GM12878 (cell line): Measurements from ENCODE around the gene LAMA2. TPM values are rescaled to one million over a fixed set of nuclear protein-coding genes. Genes with fewer than 3 reads are reported as not detected.

Source experiments
- BRCA1 ChIP-seq: IDR thresholded peaks from 2 replicates; pipeline ENCODE4 v1.6.1; 2011; ENCODE audit warnings: low read depth, low read length, improper control_type of control experiment
- HCFC1 ChIP-seq: fragments of 150-350 bp; IDR thresholded peaks from 2 replicates; pipeline ENCODE4 v1.6.1; 2014; ENCODE audit warnings: low read length
- NFIC ChIP-seq: IDR thresholded peaks from 2 replicates; pipeline ENCODE4 v1.6.1; 2012; ENCODE audit warnings: low read depth, mild to moderate bottlenecking, inconsistent platforms, low read length, moderate library complexity
- NKRF ChIP-seq: fragments of 450-650 bp; conservative IDR thresholded peaks from 2 replicates; pipeline ENCODE4 v1.6.1; 2017; ENCODE audit warnings: mild to moderate bottlenecking, moderate library complexity
- PAX5 ChIP-seq: IDR thresholded peaks from 2 replicates; pipeline ENCODE4 v1.6.1; 2011; ENCODE audit warnings: low read depth, low read length, borderline replicate concordance
- PML ChIP-seq: IDR thresholded peaks from 2 replicates; pipeline ENCODE4 v1.6.1; 2012; ENCODE audit warnings: low read length, inconsistent platforms
- RAD51 ChIP-seq: fragments of 450-650 bp; IDR thresholded peaks from 2 replicates; pipeline ENCODE4 v1.6.1; 2016; ENCODE audit warnings: moderate library complexity, mild to moderate bottlenecking, inconsistent platforms
- TBL1XR1 ChIP-seq: IDR thresholded peaks from 2 replicates; pipeline ENCODE4 v1.6.1; 2012; ENCODE audit warnings: low read depth, low read length, improper control_type of control experiment
- USF2 ChIP-seq: IDR thresholded peaks from 2 replicates; pipeline ENCODE4 v1.6.1; 2011; ENCODE audit warnings: low read depth, low read length, improper control_type of control experiment, borderline replicate concordance
- ZBTB11 ChIP-seq: fragments of 450-650 bp; formaldehyde crosslinking; IDR thresholded peaks from 2 replicates; pipeline ENCODE4 v1.5.0; 2022; ENCODE audit warnings: mild to moderate bottlenecking, missing genetic modification characterization
- polyA plus RNA-seq, 11 experiments: library from polyadenylated mRNA; depleted of rRNA in 4 of 11; unstranded in 6 of 11; stranded (reverse) in 5 of 11; fragments of >200 nt; fragmentation: Nextera tagmentation in 4 of 11; fragmentation: Illumina TruSeq in 1 of 11; extraction: Ambion mirVana in 4 of 11; extraction: Trizol in 1 of 11; gene quantifications; 1 replicate in 1 of 11; 2 replicates in 10 of 11; pipeline versions ENCODE4 v1.2.1 to v1.2.3, GENCODE V29; 2011 to 2016; ENCODE audit warnings: inconsistent platforms in 2 of 11, missing spikeins in 2 of 11, low read depth in 1 of 11
- total RNA-seq, 4 experiments: library from RNA; depleted of rRNA in 3 of 4; stranded (reverse); fragments of >200 nt in 3 of 4; fragmentation: Illumina TruSeq in 1 of 4; extraction: Trizol in 1 of 4; gene quantifications; 2 replicates each; pipeline versions ENCODE4 v1.2.1 to v1.2.3, GENCODE V29; 2013 to 2021

The LAMA2 gene
- total and polyA plus RNA-seq, 10 of the 15 experiments (the other 5 are each of a cell fraction or from before 2014, with no cell fraction given), result 0.04 to 2.0 (median 0.37) TPM; not detected in 1

DNA sequence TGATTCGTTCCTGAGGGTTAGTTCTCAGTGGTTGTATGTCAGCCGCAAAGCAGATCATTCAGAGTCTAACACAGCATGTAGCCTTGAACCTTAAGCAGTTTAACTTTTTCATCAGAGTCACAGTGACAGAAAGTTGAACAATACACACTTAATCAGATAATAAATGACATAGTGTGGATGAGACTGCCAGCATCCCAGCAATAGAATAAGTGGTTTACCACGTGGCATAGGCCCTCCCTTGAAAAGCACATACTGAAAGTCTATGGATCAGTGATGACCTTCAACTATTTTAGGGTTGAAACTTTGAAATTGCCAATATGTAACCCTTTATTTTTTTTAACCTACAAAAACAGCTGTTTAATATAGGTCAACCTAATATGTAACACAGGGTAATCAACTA is 561.7 kb downstream of the LAMA2 start (continued):
- no peak for TF ChIP-seq ZBTB11 (CRISPR knock-in tag)
- TF ChIP-seq NKRF, result no peak
- no peak for TF ChIP-seq USF2
- no peak for TF ChIP-seq BRCA1
- no peak for TF ChIP-seq TBL1XR1
- no peak for TF ChIP-seq PML
- TF ChIP-seq HCFC1, result no peak
- TF ChIP-seq NFIC, result no peak
- TF ChIP-seq RAD51, result no peak
- no peak for TF ChIP-seq PAX5
